Nephron progenitor cell (in vitro differentiated cells): ENCODE results near the gene AQP10.
A peak's percentile ranks its signal among the peaks of the same experiment; 100 is the strongest.
"Not testable (repeated sequence)": the region's sequence is repeated elsewhere in the genome, so short reads cannot be mapped to it uniquely, and the experiment has no call there.

Experiments
- DNase-seq: peaks from one replicate; pipeline ENCODE4 v3.0.0; 2021
- H3K27ac Mint-ChIP-seq: 2 replicates; pipeline ENCODE4 v1.8.0; 2021; ENCODE audit warnings: mild to moderate bottlenecking, moderate library complexity, mixed read lengths
- H3K27me3 Mint-ChIP-seq: 2 replicates; pipeline ENCODE4 v1.8.0; 2021; ENCODE audit warnings: mild to moderate bottlenecking, low read depth, mixed read lengths; ENCODE audit not compliant: poor library complexity
- H3K36me3 Mint-ChIP-seq: 2 replicates; pipeline ENCODE4 v1.8.0; 2021; ENCODE audit warnings: low read depth, mixed read lengths
- H3K4me1 Mint-ChIP-seq: 2 replicates; pipeline ENCODE4 v1.8.0; 2021; ENCODE audit warnings: mixed read lengths
- H3K4me3 Mint-ChIP-seq: 2 replicates; pipeline ENCODE4 v1.8.0; 2021; ENCODE audit warnings: mild to moderate bottlenecking, moderate library complexity, mixed read lengths
- H3K9me3 Mint-ChIP-seq: 2 replicates; pipeline ENCODE4 v1.8.0; 2021; ENCODE audit warnings: mild to moderate bottlenecking, moderate library complexity, mixed read lengths
- TF ChIP-seq, protein P1 (sequence below): fragments of 200-600 bp; sonication (generic); IDR thresholded peaks from 2 replicates; pipeline ENCODE4 v1.5.0; 2021; ENCODE audit warnings: antibody characterized with exemption

The AQP10 gene, protein sequence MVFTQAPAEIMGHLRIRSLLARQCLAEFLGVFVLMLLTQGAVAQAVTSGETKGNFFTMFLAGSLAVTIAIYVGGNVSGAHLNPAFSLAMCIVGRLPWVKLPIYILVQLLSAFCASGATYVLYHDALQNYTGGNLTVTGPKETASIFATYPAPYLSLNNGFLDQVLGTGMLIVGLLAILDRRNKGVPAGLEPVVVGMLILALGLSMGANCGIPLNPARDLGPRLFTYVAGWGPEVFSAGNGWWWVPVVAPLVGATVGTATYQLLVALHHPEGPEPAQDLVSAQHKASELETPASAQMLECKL

GRCh38 chr1:154320882-154321608 is at the start of gene AQP10:
Gene AQP10 (plus strand): TSS chr1:154321093. CDS start chr1:154321156, 63 bp downstream.
- no peaks in the 10 kb centered on the region for H3K36me3 Mint-ChIP-seq
- no peak within 1 kb of the TSS for H3K27ac Mint-ChIP-seq
- TF ChIP-seq, protein P1, sequence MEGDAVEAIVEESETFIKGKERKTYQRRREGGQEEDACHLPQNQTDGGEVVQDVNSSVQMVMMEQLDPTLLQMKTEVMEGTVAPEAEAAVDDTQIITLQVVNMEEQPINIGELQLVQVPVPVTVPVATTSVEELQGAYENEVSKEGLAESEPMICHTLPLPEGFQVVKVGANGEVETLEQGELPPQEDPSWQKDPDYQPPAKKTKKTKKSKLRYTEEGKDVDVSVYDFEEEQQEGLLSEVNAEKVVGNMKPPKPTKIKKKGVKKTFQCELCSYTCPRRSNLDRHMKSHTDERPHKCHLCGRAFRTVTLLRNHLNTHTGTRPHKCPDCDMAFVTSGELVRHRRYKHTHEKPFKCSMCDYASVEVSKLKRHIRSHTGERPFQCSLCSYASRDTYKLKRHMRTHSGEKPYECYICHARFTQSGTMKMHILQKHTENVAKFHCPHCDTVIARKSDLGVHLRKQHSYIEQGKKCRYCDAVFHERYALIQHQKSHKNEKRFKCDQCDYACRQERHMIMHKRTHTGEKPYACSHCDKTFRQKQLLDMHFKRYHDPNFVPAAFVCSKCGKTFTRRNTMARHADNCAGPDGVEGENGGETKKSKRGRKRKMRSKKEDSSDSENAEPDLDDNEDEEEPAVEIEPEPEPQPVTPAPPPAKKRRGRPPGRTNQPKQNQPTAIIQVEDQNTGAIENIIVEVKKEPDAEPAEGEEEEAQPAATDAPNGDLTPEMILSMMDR = no peak
- peaks cover 3% of the 10 kb centered on the region for H3K4me1 Mint-ChIP-seq
- DNase-seq = no peak
- peaks cover 44% of the 10 kb centered on the region for H3K27me3 Mint-ChIP-seq
- H3K9me3 Mint-ChIP-seq = peaks cover 21% of the 10 kb centered on the region
- H3K4me3 Mint-ChIP-seq = no peak within 1 kb of the TSS

- Mint-ChIP-seq H3K27me3 (no peaks in the 10 kb centered on the region), H3K9me3 (no peaks in the 10 kb centered on the region), H3K4me1 (peaks cover 29% of the 10 kb centered on the region), H3K27ac (peak within 1 kb of the TSS; percentile 99), H3K4me3 (peak within 1 kb of the TSS; percentile 99), H3K36me3 (peaks cover 35% of the 10 kb centered on the region)
- peak; percentile 86 for DNase-seq
- TF ChIP-seq, protein P1 = peak; percentile 60
Measured at GRCh38 chr1:154272217-154272998, 48.5 kb upstream of the AQP10 start, which contains the start of gene HAX1. Gene HAX1 (plus strand): TSS chr1:154272629. CDS start chr1:154272724, 95 bp downstream.

- Mint-ChIP-seq H3K36me3 (peaks cover 35% of the 10 kb centered on the region), H3K27me3 (no peaks in the 10 kb centered on the region), H3K4me3 (peak overlapping the region; percentile 99), H3K4me1 (peaks cover 29% of the 10 kb centered on the region), H3K9me3 (no peaks in the 10 kb centered on the region), H3K27ac (peak overlapping the region; percentile 99)
- DNase-seq = peak; percentile 8
- TF ChIP-seq, protein P1 = no peak
Measured at GRCh38 chr1:154272999-154273563, 47.8 kb upstream of the AQP10 start.

- TF ChIP-seq, protein P1 = peak; percentile 15
- H3K4me1 Mint-ChIP-seq = peaks cover 20% of the 10 kb centered on the region
Measured at GRCh38 chr1:154276797-154277196, 44.1 kb upstream of the AQP10 start.

GRCh38 chr1:154287591-154287990 is 33.3 kb upstream of the AQP10 start:
- DNase-seq, H3K27me3 Mint-ChIP-seq, H3K4me3 Mint-ChIP-seq, H3K27ac Mint-ChIP-seq, H3K36me3 Mint-ChIP-seq, H3K4me1 Mint-ChIP-seq: not testable (repeated sequence)
- peaks cover 12% of the 10 kb centered on the region for H3K9me3 Mint-ChIP-seq

More at GRCh38 chr1:154276797-154277196, 44.1 kb upstream of the AQP10 start:
- Mint-ChIP-seq H3K9me3 (no peaks in the 10 kb centered on the region), H3K27ac (no peak overlapping the region), H3K27me3 (peaks cover 7% of the 10 kb centered on the region), H3K36me3 (peaks cover 20% of the 10 kb centered on the region), H3K4me3 (no peak overlapping the region)
- DNase-seq = no peak
